Smooth muscle cell (in vitro differentiated cells): ENCODE data around the gene VWA5B2. TPM values are rescaled to one million over a fixed set of nuclear protein-coding genes. Genes with fewer than 3 reads are reported as not detected.

Experiments used
- DNase-seq: peaks from one replicate; lab custom pipeline; 2025; ENCODE audit not compliant: unreplicated experiment; lab: John Stamatoyannopoulos, UW
- H2AFZ ChIP-seq: fragments of 200-600 bp; sonication (generic); 2 replicates; pipeline ENCODE4 v1.6.0; 2016; ENCODE audit warnings: antibody characterized with exemption, low read depth, mild to moderate bottlenecking
- H3F3A ChIP-seq: fragments of 200-600 bp; sonication (generic); 2 replicates; pipeline ENCODE4 v1.6.0; 2017; ENCODE audit warnings: antibody characterized with exemption, low read depth
- H3K27ac ChIP-seq: fragments of 200-600 bp; sonication (generic); 2 replicates; pipeline ENCODE4 v1.5.1; 2016; ENCODE audit warnings: low read depth, mild to moderate bottlenecking
- H3K27me3 ChIP-seq: fragments of 200-600 bp; sonication (generic); 2 replicates; pipeline ENCODE4 v1.6.1; 2016; ENCODE audit warnings: low read depth, mild to moderate bottlenecking
- H3K36me3 ChIP-seq: fragments of 200-600 bp; sonication (generic); 2 replicates; pipeline ENCODE4 v1.5.1; 2016; ENCODE audit warnings: low read depth
- H3K4me1 ChIP-seq: fragments of 200-600 bp; sonication (generic); 2 replicates; pipeline ENCODE4 v1.5.1; 2016; ENCODE audit warnings: low read depth
- H3K4me2 ChIP-seq: fragments of 200-600 bp; sonication (generic); 2 replicates; pipeline ENCODE4 v1.6.0; 2016; ENCODE audit warnings: mild to moderate bottlenecking
- H3K4me3 ChIP-seq: fragments of 200-600 bp; sonication (generic); 2 replicates; pipeline ENCODE4 v1.5.1; 2016; ENCODE audit warnings: mild to moderate bottlenecking
- H3K79me2 ChIP-seq: fragments of 200-600 bp; sonication (generic); 2 replicates; pipeline ENCODE4 v1.6.0; 2016; ENCODE audit warnings: low read depth, mild to moderate bottlenecking
- H3K9ac ChIP-seq: fragments of 200-600 bp; sonication (generic); 2 replicates; pipeline ENCODE4 v1.6.0; 2016; ENCODE audit warnings: low read depth
- H3K9me3 ChIP-seq: fragments of 200-600 bp; sonication (generic); replicated peaks from 2 replicates; pipeline ENCODE4 v1.5.1; 2016; ENCODE audit warnings: low read depth
- H4K20me1 ChIP-seq: fragments of 200-600 bp; sonication (generic); 2 replicates; pipeline ENCODE4 v1.6.0; 2016; ENCODE audit warnings: low read depth
- CTCF ChIP-seq: fragments of 200-600 bp; sonication (generic); IDR thresholded peaks from 2 replicates; pipeline ENCODE4 v1.5.1; 2017; ENCODE audit warnings: borderline replicate concordance, mild to moderate bottlenecking, antibody characterized with exemption; ENCODE audit not compliant: insufficient read depth, poor library complexity, severe bottlenecking
- WGBS: methylation state at CpG from one replicate; pipeline ENCODE4 v1.1.7; 2016; ENCODE audit warnings: low lambda C conversion rate; 5-methylcytosine and 5-hydroxymethylcytosine counted together
- polyA plus RNA-seq: library from polyadenylated mRNA; unstranded; fragments of >200 nt; fragmentation: Nextera tagmentation; extraction: Ambion mirVana; gene quantifications from 2 replicates; pipeline ENCODE4 v1.2.1, GENCODE V29; 2016
- total RNA-seq: library from RNA; depleted of rRNA; stranded (reverse); fragments of >200 nt; gene quantifications from 2 replicates; pipeline ENCODE4 v1.2.3, GENCODE V29; 2014

VWA5B2 gene
- total and polyA plus RNA-seq, 2 experiments from 2014 or later, result not detected

GRCh38 chr3:184235381-184236032, 6.1 kb downstream of the VWA5B2 start:
- H3K9ac ChIP-seq, result no peak overlapping the region
- H3K27me3 ChIP-seq, result peaks cover 41% of the 10 kb centered on the region
- H3F3A ChIP-seq, result no peaks in the 10 kb centered on the region
- no peaks in the 10 kb centered on the region for H3K9me3 ChIP-seq
- no peaks in the 10 kb centered on the region for H3K4me1 ChIP-seq
- H3K79me2 ChIP-seq, result no peaks in the 10 kb centered on the region
- H3K36me3 ChIP-seq, result no peaks in the 10 kb centered on the region
- no peak overlapping the region for H3K4me2 ChIP-seq
- no peak overlapping the region for H3K4me3 ChIP-seq
- peaks cover 4% of the 10 kb centered on the region for H4K20me1 ChIP-seq
- H2AFZ ChIP-seq, result no peak overlapping the region
- TF ChIP-seq CTCF, result no peak
- no peak for DNase-seq
- 89% methylated on average over 4 of the region's 4 CpGs for WGBS
- H3K27ac ChIP-seq, result no peak overlapping the region

GRCh38 chr3:184236033-184236410, 6.6 kb downstream of the VWA5B2 start:
- H3K27me3 ChIP-seq, result peaks cover 36% of the 10 kb centered on the region
- no peak for DNase-seq
- 82% methylated on average over 14 of the region's 14 CpGs for WGBS
- no peak for TF ChIP-seq CTCF
- H3K4me1 ChIP-seq, result no peaks in the 10 kb centered on the region
- peaks cover 9% of the 10 kb centered on the region for H4K20me1 ChIP-seq
- no peak overlapping the region for H3K4me2 ChIP-seq
- no peaks in the 10 kb centered on the region for H3F3A ChIP-seq
- H3K4me3 ChIP-seq, result no peak overlapping the region
- no peaks in the 10 kb centered on the region for H3K9me3 ChIP-seq
- H3K27ac ChIP-seq, result no peak overlapping the region
- H3K79me2 ChIP-seq, result no peaks in the 10 kb centered on the region
- no peaks in the 10 kb centered on the region for H3K36me3 ChIP-seq
- H3K9ac ChIP-seq, result no peak overlapping the region
- H2AFZ ChIP-seq, result no peak overlapping the region

- no peaks in the 10 kb centered on the region for H3K79me2 ChIP-seq
- no peak overlapping the region for H3K4me3 ChIP-seq
- H3F3A ChIP-seq, result no peaks in the 10 kb centered on the region
- H3K27ac ChIP-seq, result no peak overlapping the region
- peaks cover 12% of the 10 kb centered on the region for H4K20me1 ChIP-seq
- no peaks in the 10 kb centered on the region for H3K36me3 ChIP-seq
- H3K4me2 ChIP-seq, result no peak overlapping the region
- TF ChIP-seq CTCF, result no peak
- H3K9ac ChIP-seq, result no peak overlapping the region
- H3K4me1 ChIP-seq, result no peaks in the 10 kb centered on the region
- 84% methylated on average over 3 of the region's 3 CpGs for WGBS
- H2AFZ ChIP-seq, result no peak overlapping the region
- H3K27me3 ChIP-seq, result peaks cover 29% of the 10 kb centered on the region
- no peak for DNase-seq
- no peaks in the 10 kb centered on the region for H3K9me3 ChIP-seq
These were observed 7.3 kb downstream of the VWA5B2 start for GRCh38 chr3:184236636-184237035.

- Histone ChIP-seq H3K4me3 (no peak overlapping the region), H4K20me1 (peaks cover 13% of the 10 kb centered on the region), H3K79me2 (no peaks in the 10 kb centered on the region), H3K4me2 (no peak overlapping the region), H3K9ac (no peak overlapping the region), H2AFZ (no peak overlapping the region), H3K36me3 (no peaks in the 10 kb centered on the region), H3K9me3 (no peaks in the 10 kb centered on the region), H3K27me3 (peaks cover 24% of the 10 kb centered on the region), H3F3A (no peaks in the 10 kb centered on the region), H3K4me1 (no peaks in the 10 kb centered on the region), H3K27ac (no peak overlapping the region)
- WGBS, result 86% methylated on average over 7 of the region's 7 CpGs
- DNase-seq, result no peak
- TF ChIP-seq CTCF, result no peak
These were observed 7.8 kb downstream of the VWA5B2 start for GRCh38 chr3:184237211-184237610.
